ENCODE data around the gene NTRK3. TPM values are rescaled to one million over a fixed set of nuclear protein-coding genes. Genes with fewer than 3 reads are reported as not detected.

The NTRK3 gene
- total and polyA plus RNA-seq, 2 donors (not counting 3 experiments of a cell fraction or from before 2014, with no cell fraction given) = not detected

- no peak overlapping the region for H2AFZ ChIP-seq (ENCODE audit: low read depth, low read length)
- no peak overlapping the region for H3K4me3 ChIP-seq (replicated peaks in 1 of 3; ENCODE audit: insufficient read depth in 1 of 3, low read depth in 1 of 3, low read length in 3 of 3)
- no peaks in the 10 kb centered on the region for H4K20me1 ChIP-seq (replicated peaks; ENCODE audit: control insufficient read depth, extremely low read depth, insufficient read depth, low read length)
- BruUV-seq (replicated peaks) = no TSS peak
- H3K79me2 ChIP-seq (ENCODE audit: control insufficient read depth, insufficient read depth, low read length) = no peaks in the 10 kb centered on the region
- DNase-seq (ENCODE audit: low read depth, low spot score) = no peak
- ChIA-PET CTCF (no interaction called here), POLR2A (no interaction called here)
- H3K27ac ChIP-seq (ENCODE audit: insufficient read depth, low read depth, low read length) = no peak overlapping the region
- dilution Hi-C loops (cut with MboI; ENCODE audit: extremely low pct_ligation_motif_present, low sequenced_read_pairs) (no loop called here), intact Hi-C loops (cut with micrococcal nuclease) (no loop called here)
- no peak overlapping the region for H3K9ac ChIP-seq (replicated peaks; ENCODE audit: extremely low read depth, insufficient read depth, low read length)
- H3K4me1 ChIP-seq (ENCODE audit: control insufficient read depth, extremely low read depth, insufficient read depth, low read length) = no peaks in the 10 kb centered on the region
- TF ChIP-seq JUN (IDR thresholded peaks at IDR 0.05; ENCODE audit: borderline replicate concordance, insufficient read depth, insufficient read length, low read depth) (no peak), POLR2AphosphoS5 (IDR thresholded peaks at IDR 0.05; ENCODE audit: insufficient read depth, low read depth, low read length) (no peak), CTCF (IDR thresholded peaks at IDR 0.05; ENCODE audit: extremely low read depth in 1 of 2, insufficient read depth in 1 of 2, low read depth in 1 of 2, low read length in 2 of 2) (no peak), FOS (IDR thresholded peaks at IDR 0.05; ENCODE audit: borderline replicate concordance, insufficient read depth, low read length) (no peak), POLR2A (IDR thresholded peaks at IDR 0.05; ENCODE audit: low read depth, low read length) (no peak)
- no peak for FAIRE-seq
- H3K27me3 ChIP-seq (ENCODE audit: control insufficient read depth in 2 of 2, insufficient read depth in 2 of 2, low read length in 2 of 2) = peaks cover 15% of the 10 kb centered on the region in 2 experiments
- no peak overlapping the region for H3K4me2 ChIP-seq (ENCODE audit: insufficient read depth, low read length)
- no peaks in the 10 kb centered on the region for H3K36me3 ChIP-seq (ENCODE audit: control insufficient read depth in 2 of 2, extremely low read depth in 1 of 2, insufficient read depth in 2 of 2, low read length in 2 of 2)
- no peaks in the 10 kb centered on the region for H3K9me1 ChIP-seq (replicated peaks; ENCODE audit: control insufficient read depth, extremely low read depth, insufficient read depth, low read length)
- H3K9me3 ChIP-seq (replicated peaks; ENCODE audit: control insufficient read depth, insufficient read depth, low read length) = no peaks in the 10 kb centered on the region
Measured at GRCh38 chr15:88262064-88262463, 5.5 kb upstream of the NTRK3 start.

- BruUV-seq (replicated peaks) = no TSS peak
- dilution Hi-C loops (cut with MboI; ENCODE audit: extremely low pct_ligation_motif_present, low sequenced_read_pairs) (no loop called here), intact Hi-C loops (cut with micrococcal nuclease) (no loop called here)
- Histone ChIP-seq H3K9ac (replicated peaks; ENCODE audit: extremely low read depth, insufficient read depth, low read length) (no peak overlapping the region), H3K9me1 (replicated peaks; ENCODE audit: control insufficient read depth, extremely low read depth, insufficient read depth, low read length) (no peaks in the 10 kb centered on the region), H4K20me1 (replicated peaks; ENCODE audit: control insufficient read depth, extremely low read depth, insufficient read depth, low read length) (no peaks in the 10 kb centered on the region), H3K4me1 (ENCODE audit: control insufficient read depth, extremely low read depth, insufficient read depth, low read length) (no peaks in the 10 kb centered on the region), H3K36me3 (ENCODE audit: control insufficient read depth in 2 of 2, extremely low read depth in 1 of 2, insufficient read depth in 2 of 2, low read length in 2 of 2) (no peaks in the 10 kb centered on the region), H3K79me2 (ENCODE audit: control insufficient read depth, insufficient read depth, low read length) (no peaks in the 10 kb centered on the region), H3K9me3 (replicated peaks; ENCODE audit: control insufficient read depth, insufficient read depth, low read length) (no peaks in the 10 kb centered on the region), H3K4me2 (ENCODE audit: insufficient read depth, low read length) (no peak overlapping the region), H3K27ac (ENCODE audit: insufficient read depth, low read depth, low read length) (no peak overlapping the region), H3K4me3 (replicated peaks in 1 of 3; ENCODE audit: insufficient read depth in 1 of 3, low read depth in 1 of 3, low read length in 3 of 3) (no peak overlapping the region), H2AFZ (ENCODE audit: low read depth, low read length) (no peak overlapping the region), H3K27me3 (ENCODE audit: control insufficient read depth in 2 of 2, insufficient read depth in 2 of 2, low read length in 2 of 2) (peaks cover 38 to 43% of the 10 kb centered on the region in 2 experiments)
- FAIRE-seq = no peak
- CTCF ChIA-PET = interaction anchor here (0.8 kb wide), 1 partner anchor 16 kb away, joined by 3 read pairs; no protein-coding TSS in a partner anchor
- no peak for DNase-seq (ENCODE audit: low read depth, low spot score)
- POLR2A ChIA-PET = no interaction called here
- TF ChIP-seq GATA2 (IDR thresholded peaks at IDR 0.05; ENCODE audit: insufficient read depth, insufficient read length, low read depth, low read length) (no peak), CTCF (IDR thresholded peaks at IDR 0.05; ENCODE audit: extremely low read depth in 1 of 2, insufficient read depth in 1 of 2, low read depth in 1 of 2, low read length in 2 of 2) (peak in 1 of 2 donors; percentile 8)
Measured at GRCh38 chr15:88258093-88258641, 1.6 kb upstream of the NTRK3 start.

All from endothelial cell of umbilical vein (primary cell).